GM18867 (cell line): Measurements from ENCODE around the gene TULP4.

Experiments
- ATAC-seq: cut with Tn5 transposase; IDR thresholded peaks from one replicate; pipeline ENCODE4 v1.9.1; 2021; ENCODE audit warnings: mild to moderate bottlenecking, moderate library complexity; ENCODE audit not compliant: unreplicated experiment

TULP4 gene

GRCh38 chr6:158499601-158500000 lies 187.3 kb downstream of the TULP4 start:
- ATAC-seq: no peak

- no peak for ATAC-seq
These were observed 187.9 kb downstream of the TULP4 start for GRCh38 chr6:158500016-158500735.

DNA sequence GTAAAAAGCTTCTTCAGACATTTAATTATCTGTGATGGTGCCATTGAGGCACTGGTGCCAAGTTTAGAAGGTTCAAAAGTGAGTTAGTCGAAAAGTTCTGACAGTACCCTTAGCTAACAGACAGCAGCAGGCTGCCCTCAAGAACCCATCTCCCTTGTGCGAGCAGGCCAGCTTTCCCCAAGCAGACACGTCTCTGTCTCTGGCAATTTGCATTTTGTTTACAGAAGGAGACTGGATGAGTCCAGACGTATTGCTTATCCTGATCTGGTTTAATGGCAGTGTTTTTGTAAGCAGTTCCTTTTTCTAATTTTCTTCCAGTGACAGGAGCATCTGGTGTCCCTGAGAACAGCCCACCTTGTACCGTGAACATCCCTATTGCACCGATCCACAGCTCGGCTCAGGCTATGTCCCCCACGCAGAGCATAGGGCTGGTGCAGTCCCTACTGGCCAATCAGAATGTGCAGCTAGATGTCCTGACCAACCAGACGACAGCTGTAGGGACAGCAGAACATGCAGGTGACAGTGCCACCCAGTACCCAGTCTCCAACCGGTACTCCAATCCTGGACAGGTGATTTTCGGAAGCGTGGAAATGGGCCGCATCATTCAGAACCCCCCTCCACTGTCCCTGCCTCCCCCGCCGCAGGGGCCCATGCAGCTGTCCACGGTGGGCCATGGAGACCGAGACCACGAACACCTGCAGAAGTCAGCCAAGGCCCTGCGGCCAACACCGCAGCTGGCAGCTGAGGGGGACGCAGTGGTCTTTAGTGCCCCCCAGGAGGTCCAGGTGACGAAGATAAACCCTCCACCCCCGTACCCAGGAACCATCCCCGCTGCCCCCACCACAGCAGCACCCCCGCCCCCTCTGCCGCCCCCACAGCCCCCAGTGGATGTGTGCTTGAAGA lies 189.3 kb downstream of the TULP4 start:
- no peak for ATAC-seq

DNA sequence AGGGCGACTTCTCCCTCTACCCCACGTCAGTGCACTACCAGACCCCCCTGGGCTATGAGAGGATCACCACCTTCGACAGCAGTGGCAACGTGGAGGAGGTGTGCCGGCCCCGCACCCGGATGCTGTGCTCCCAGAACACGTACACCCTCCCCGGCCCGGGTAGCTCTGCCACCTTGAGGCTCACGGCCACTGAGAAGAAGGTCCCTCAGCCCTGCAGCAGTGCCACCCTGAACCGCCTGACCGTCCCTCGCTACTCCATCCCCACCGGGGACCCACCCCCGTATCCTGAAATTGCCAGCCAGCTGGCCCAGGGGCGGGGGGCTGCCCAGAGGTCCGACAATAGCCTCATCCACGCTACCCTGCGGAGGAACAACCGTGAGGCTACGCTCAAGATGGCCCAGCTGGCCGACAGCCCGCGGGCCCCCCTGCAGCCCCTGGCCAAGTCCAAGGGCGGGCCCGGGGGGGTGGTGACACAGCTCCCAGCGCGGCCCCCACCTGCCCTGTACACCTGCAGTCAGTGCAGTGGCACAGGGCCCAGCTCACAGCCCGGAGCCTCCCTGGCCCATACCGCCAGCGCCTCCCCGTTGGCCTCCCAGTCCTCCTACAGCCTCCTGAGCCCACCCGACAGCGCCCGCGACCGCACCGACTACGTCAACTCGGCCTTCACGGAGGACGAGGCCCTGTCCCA lies 190.1 kb downstream of the TULP4 start:
- no peak for ATAC-seq

GRCh38 chr6:158503222-158503621 lies 191.0 kb downstream of the TULP4 start:
- ATAC-seq: no peak

DNA sequence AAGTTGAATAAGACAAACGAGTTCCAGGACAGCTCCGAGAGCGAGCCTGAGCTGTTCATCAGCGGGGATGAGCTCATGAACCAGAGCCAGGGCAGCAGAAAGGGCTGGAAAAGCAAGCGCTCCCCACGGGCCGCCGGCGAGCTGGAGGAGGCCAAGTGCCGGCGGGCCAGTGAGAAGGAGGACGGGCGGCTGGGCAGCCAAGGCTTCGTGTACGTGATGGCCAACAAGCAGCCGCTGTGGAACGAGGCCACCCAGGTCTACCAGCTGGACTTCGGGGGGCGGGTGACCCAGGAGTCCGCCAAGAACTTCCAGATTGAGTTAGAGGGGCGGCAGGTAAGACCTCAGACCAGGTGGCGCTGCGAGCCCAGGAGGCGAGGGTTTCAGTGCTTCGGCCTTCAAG lies 191.6 kb downstream of the TULP4 start:
- no peak for ATAC-seq

DNA sequence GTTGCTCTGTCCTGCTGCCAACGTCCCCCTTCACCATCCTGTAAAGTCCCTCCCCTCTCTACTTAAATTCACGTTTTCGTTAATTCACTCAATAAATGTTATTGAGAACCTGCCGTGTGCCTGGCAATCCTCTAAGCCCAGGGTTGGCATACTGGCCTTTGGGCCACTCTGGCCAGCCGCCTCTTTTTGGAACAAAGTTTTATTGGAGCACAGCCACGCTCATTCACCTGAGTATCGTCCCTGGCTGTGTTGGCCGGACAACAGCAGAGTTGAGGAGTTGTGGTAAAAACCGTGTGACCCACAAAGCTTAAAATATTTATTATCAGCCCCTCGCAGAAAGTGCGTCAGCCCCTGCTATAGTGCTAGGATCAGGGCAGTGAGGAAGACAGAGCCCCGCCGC lies 192.9 kb downstream of the TULP4 start:
- ATAC-seq: no peak

GRCh38 chr6:158506601-158507000 lies 194.3 kb downstream of the TULP4 start:
- no peak for ATAC-seq

GRCh38 chr6:158507174-158507573 lies 194.9 kb downstream of the TULP4 start:
- ATAC-seq: no peak

DNA sequence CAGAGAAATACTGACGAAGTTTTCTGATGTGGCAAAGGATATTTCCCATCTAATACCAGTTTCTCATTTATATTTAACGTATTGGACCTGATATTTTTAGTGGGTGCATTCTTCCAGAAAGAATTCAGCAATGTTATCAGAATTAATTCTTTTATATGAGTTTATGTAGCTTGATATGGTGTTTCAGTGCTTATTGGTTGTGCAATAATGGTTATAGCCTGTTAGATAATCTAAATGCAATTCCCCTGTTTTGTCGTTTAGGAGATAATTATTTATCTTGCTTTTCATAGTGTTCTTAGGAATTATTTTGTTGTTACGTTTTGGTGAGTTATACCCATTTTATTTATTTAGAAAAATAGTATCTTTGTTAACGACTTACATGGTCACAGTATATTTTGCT lies 196.2 kb downstream of the TULP4 start:
- ATAC-seq: no peak

GRCh38 chr6:158509465-158509864 lies 197.2 kb downstream of the TULP4 start:
- ATAC-seq: no peak

DNA sequence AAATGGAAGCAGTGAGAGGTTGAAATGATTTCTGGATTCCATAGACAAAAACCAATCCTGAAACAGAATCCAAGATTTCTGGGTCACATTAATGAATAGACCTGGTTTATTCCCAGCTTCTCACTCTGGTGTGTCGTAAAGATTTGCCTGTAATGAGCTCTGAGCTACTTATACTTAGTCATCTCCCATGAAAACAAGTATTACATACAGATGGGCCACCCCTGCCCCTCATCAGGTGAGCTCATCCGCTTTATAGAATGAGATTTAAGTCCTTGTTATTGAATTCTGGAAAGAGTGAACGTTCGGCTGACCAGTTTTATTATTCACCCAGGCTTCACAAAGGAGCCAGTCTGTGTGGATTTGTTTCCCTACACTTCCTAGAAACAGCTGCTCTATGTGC lies 200.5 kb downstream of the TULP4 start:
- ATAC-seq: no peak

DNA sequence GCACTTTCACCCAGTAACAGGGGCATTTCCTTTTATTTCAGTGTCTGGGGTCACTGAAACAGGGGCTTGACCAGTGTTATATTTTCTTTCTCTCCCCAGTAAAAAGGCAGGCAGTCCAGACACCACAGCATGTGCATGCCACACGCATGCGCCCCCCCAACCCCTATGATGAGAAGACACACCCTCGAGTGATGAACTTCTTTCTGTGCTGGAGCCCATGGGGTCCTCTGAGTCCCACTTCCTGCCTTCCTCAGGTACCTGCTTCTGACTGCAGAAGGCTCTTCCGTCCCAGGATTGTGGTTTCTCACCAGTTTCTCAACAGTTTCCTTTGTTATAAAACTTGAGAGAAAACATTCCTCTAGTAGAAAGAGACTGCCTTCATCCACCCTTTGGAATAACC lies 201.9 kb downstream of the TULP4 start:
- ATAC-seq: no peak

- no peak for ATAC-seq
These were observed 202.7 kb downstream of the TULP4 start for GRCh38 chr6:158514991-158515390.

GRCh38 chr6:158516098-158516497 lies 203.8 kb downstream of the TULP4 start:
- no peak for ATAC-seq

GRCh38 chr6:158517038-158517437 lies 204.8 kb downstream of the TULP4 start:
- ATAC-seq: no peak

DNA sequence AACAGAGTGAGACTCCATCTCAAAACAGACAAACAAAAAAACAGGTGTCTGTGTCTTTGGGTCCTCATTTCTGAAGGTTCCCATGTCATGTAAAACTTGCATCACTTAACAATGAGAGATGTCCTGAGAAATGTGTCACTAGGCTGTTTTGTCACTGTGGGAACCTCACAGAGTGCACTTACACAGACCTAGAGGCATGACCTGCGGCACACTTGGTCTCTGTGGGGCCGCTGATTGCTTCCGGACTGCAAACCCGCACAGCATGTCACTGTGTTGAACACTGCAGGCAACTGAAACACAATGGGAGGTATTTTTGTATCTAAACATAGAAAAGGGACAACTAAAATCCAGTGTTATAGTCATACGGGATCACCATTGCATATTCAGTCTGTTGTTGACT lies 205.3 kb downstream of the TULP4 start:
- ATAC-seq: peak; percentile 79

GRCh38 chr6:158518191-158519127 lies 206.2 kb downstream of the TULP4 start:
- peak; percentile 72 for ATAC-seq

- ATAC-seq: no peak
These were observed 207.0 kb downstream of the TULP4 start for GRCh38 chr6:158519300-158519699.

- no peak for ATAC-seq
These were observed 207.5 kb downstream of the TULP4 start for GRCh38 chr6:158519761-158520160.
